HUES6 (cell line): ENCODE data around the gene EPN1.
"Not testable (repeated sequence)": the region's sequence is repeated elsewhere in the genome, so short reads cannot be mapped to it uniquely, and the experiment has no call there.

ENCODE experiments used
- H3K27ac ChIP-seq: 2 replicates; pipeline ENCODE4 v1.7.0; 2013; ENCODE audit warnings: low read depth, mild to moderate bottlenecking, low read length, inconsistent platforms
- H3K27me3 ChIP-seq: 2 replicates; pipeline ENCODE4 v1.6.1; 2013; ENCODE audit warnings: low read length; ENCODE audit not compliant: control insufficient read depth, insufficient read depth
- H3K36me3 ChIP-seq: 2 replicates; pipeline ENCODE4 v1.6.1; 2013; ENCODE audit warnings: low read length; ENCODE audit not compliant: control insufficient read depth, insufficient read depth
- H3K4me1 ChIP-seq: 2 replicates; pipeline ENCODE4 v1.6.1; 2013; ENCODE audit warnings: low read length; ENCODE audit not compliant: control insufficient read depth, insufficient read depth
- H3K4me3 ChIP-seq: 2 replicates; pipeline ENCODE4 v1.5.1; 2013; ENCODE audit warnings: low read depth, low read length
- H3K9ac ChIP-seq: one replicate; pipeline ENCODE4 v1.6.1; 2013; ENCODE audit warnings: mild to moderate bottlenecking, low read length
- H3K9me3 ChIP-seq: 2 replicates; pipeline ENCODE4 v1.6.1; 2013; ENCODE audit warnings: low read depth, low read length; ENCODE audit not compliant: control insufficient read depth, insufficient read depth

Gene EPN1

DNA sequence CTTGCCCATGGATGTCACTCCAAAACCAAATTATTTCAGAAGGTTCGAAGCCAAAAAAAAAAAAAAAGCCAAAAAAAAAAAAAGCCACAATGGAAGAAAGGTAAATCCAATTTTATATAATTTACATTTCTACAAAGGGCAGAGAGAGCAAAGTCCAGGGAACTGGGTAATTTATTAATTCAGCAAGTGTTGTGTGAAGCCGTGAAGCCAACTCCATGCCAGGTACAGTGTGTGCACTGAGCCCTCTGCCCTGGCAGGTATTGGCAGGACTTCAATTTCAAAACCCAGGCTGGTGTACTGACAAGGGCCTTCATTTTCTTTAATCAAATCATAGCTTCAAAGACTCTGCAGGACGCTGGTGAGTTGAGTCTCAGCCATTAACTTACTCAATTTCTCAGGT lies 78.4 kb downstream of the EPN1 start:
- Histone ChIP-seq H3K36me3 (no peaks in the 10 kb centered on the region), H3K9ac (no peak overlapping the region), H3K4me1 (no peaks in the 10 kb centered on the region), H3K27ac (no peak overlapping the region), H3K27me3 (peaks cover 12% of the 10 kb centered on the region; the same call in 1 of the 2 replicates), H3K4me3 (no peak overlapping the region), H3K9me3 (peaks cover 27% of the 10 kb centered on the region; the same call in 1 of the 2 replicates)

DNA sequence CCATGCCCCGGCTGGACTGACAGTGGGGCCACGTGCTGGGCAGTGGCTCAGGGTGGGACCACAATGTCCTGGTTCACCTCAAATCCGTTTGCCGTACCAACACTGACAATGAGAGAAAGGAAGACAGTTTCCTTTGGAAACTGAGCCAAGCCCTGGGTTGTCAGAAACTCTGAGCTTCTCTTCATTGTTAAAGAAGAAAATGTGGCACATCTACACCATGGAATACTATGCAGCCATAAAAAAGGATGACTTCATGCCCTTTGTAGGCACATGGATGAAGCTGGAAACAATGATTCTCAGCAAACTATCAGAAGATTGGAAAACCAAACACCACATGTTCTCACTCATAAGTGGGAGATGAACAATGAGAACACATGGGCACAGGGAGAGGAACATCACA lies 81.8 kb downstream of the EPN1 start:
- not testable (repeated sequence) for H3K9ac ChIP-seq, H3K4me3 ChIP-seq, H3K27ac ChIP-seq, H3K36me3 ChIP-seq, H3K4me1 ChIP-seq
- H3K9me3 ChIP-seq = peaks cover 30% of the 10 kb centered on the region; the same call in 1 of the 2 replicates
- peaks cover 12% of the 10 kb centered on the region; the same call in 1 of the 2 replicates for H3K27me3 ChIP-seq

DNA sequence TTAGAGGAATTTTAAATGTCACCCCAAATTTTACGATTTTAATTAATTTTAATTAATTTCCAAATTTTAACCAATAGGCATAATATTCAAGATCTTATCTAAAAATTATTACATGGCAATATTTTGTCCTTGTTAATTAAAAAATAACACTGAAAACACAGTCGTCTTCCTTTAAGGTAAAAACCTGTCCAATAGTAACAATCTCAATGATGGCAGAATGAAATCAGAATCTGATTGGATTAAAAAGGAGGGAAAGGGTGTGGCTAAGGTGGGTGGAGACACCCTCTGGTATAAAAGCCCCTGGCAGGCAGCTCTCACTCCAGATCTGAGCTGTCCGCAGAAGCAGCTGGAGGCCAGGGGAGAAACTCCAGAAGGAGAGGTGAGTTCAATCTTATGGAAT lies 83.8 kb downstream of the EPN1 start, which contains the start of gene RFPL4A:
Gene RFPL4A, plus strand, starts transcription at position 301 of the 400 bp plus-strand sequence. CDS start 2,704 bp downstream, outside the sequence.
- not testable (repeated sequence) for H3K27me3 ChIP-seq, H3K27ac ChIP-seq, H3K4me1 ChIP-seq, H3K36me3 ChIP-seq, H3K9ac ChIP-seq, H3K4me3 ChIP-seq
- H3K9me3 ChIP-seq = peaks cover 26% of the 10 kb centered on the region; the same call in 1 of the 2 replicates
